HepG2 (cell line): ENCODE data around the gene TAL2. TPM values are rescaled to one million over a fixed set of nuclear protein-coding genes. Genes with fewer than 3 reads are reported as not detected.

Source experiments
- ARNT ChIP-seq: fragments of 450-650 bp; IDR thresholded peaks from 2 replicates; pipeline ENCODE4 v1.6.1; 2017
- CHCHD3 ChIP-seq: sonication (generic); formaldehyde crosslinking; IDR thresholded peaks from 2 replicates; pipeline ENCODE4 v1.8.0; 2022; ENCODE audit warnings: mild to moderate bottlenecking, missing genetic modification reagents, moderate library complexity
- GABPB1 ChIP-seq: IDR thresholded peaks from 2 replicates; pipeline ENCODE4 v1.6.1; 2016; ENCODE audit warnings: mild to moderate bottlenecking, missing genetic modification reagents, moderate library complexity, missing compliant biosample characterization
- HCFC1 ChIP-seq: fragments of 150-350 bp; IDR thresholded peaks from 2 replicates; pipeline ENCODE4 v1.6.1; 2014; ENCODE audit warnings: low read depth, low read length
- HNRNPK ChIP-seq: fragments of 200-400 bp; formaldehyde crosslinking; IDR thresholded peaks from 2 replicates; pipeline ENCODE4 v1.6.1; 2018; ENCODE audit warnings: low read length, low read depth, moderate library complexity, mild to moderate bottlenecking; ENCODE audit not compliant: poor library complexity, severe bottlenecking
- HNRNPLL ChIP-seq: fragments of 200-400 bp; formaldehyde crosslinking; IDR thresholded peaks from 2 replicates; pipeline ENCODE4 v1.6.1; 2017; ENCODE audit warnings: mild to moderate bottlenecking, low read depth, low read length; ENCODE audit not compliant: poor library complexity, severe bottlenecking
- HOXA3 ChIP-seq: sonication (generic); formaldehyde crosslinking; IDR thresholded peaks from 2 replicates; pipeline ENCODE4 v1.5.0; 2020; ENCODE audit warnings: missing genetic modification reagents
- MTA1 ChIP-seq: sonication (generic); formaldehyde crosslinking; IDR thresholded peaks from 2 replicates; pipeline ENCODE4 v1.4.0; 2020; ENCODE audit warnings: missing genetic modification reagents, mild to moderate bottlenecking, borderline replicate concordance
- SOX13 ChIP-seq, 3 experiments: fragments of 450-650 bp in 1 of 3; sonication (generic) in 1 of 3; formaldehyde crosslinking in 1 of 3; IDR thresholded peaks in 2 of 3; conservative IDR thresholded peaks in 1 of 3; 2 replicates each; pipeline versions ENCODE4 v1.5.0 to v1.6.1; 2016 to 2020; ENCODE audit warnings: antibody characterized with exemption in 1 of 3, mild to moderate bottlenecking in 1 of 3, missing compliant biosample characterization in 1 of 3, missing genetic modification reagents in 1 of 3, moderate library complexity in 1 of 3
- SP4 ChIP-seq: sonication (generic); formaldehyde crosslinking; IDR thresholded peaks from 2 replicates; pipeline ENCODE4 v1.8.1; 2023; ENCODE audit warnings: mild to moderate bottlenecking, missing genetic modification reagents
- TBX2 ChIP-seq: sonication (generic); formaldehyde crosslinking; IDR thresholded peaks from 2 replicates; pipeline ENCODE4 v1.5.0; 2020; ENCODE audit warnings: missing genetic modification reagents, mild to moderate bottlenecking, borderline replicate concordance
- U2AF2 ChIP-seq: fragments of 200-400 bp; formaldehyde crosslinking; IDR thresholded peaks from 2 replicates; pipeline ENCODE4 v1.6.1; 2017; ENCODE audit warnings: low read depth, mild to moderate bottlenecking, low read length
- ZNF501 ChIP-seq: sonication (generic); formaldehyde crosslinking; IDR thresholded peaks from 2 replicates; pipeline ENCODE4 v1.5.1; 2020; ENCODE audit warnings: mild to moderate bottlenecking, moderate library complexity, missing genetic modification reagents
- ZNF772 ChIP-seq: sonication (generic); formaldehyde crosslinking; IDR thresholded peaks from 2 replicates; pipeline ENCODE4 v1.5.0; 2020; ENCODE audit warnings: mild to moderate bottlenecking, missing genetic modification reagents
- polyA plus RNA-seq, 8 experiments: library from polyadenylated mRNA; depleted of rRNA in 3 of 8; stranded (reverse) in 7 of 8; unstranded in 1 of 8; fragments of >200 nt; fragmentation: Illumina TruSeq in 4 of 8; extraction: Trizol in 4 of 8; gene quantifications; 2 replicates each; pipeline versions ENCODE4 v1.2.1 to v1.2.3, GENCODE V29; 2011 to 2016; ENCODE audit warnings: low read depth in 4 of 8, missing spikeins in 1 of 8, mixed read lengths in 1 of 8; ENCODE audit not compliant: insufficient read depth in 1 of 8
- total RNA-seq, 5 experiments: library from RNA; depleted of rRNA; stranded (reverse); fragments of >200 nt; fragmentation: Illumina TruSeq; extraction: Trizol; gene quantifications; 2 replicates each; pipeline ENCODE4 v1.2.3, GENCODE V29; 2016; ENCODE audit warnings: low read depth in 1 of 5
- TF ChIP-seq, protein P1 (sequence below): sonication (generic); formaldehyde crosslinking; IDR thresholded peaks from 2 replicates; pipeline ENCODE4 v1.4.0; 2020; ENCODE audit warnings: mild to moderate bottlenecking, missing genetic modification reagents
- TF ChIP-seq, protein P2 (sequence below): sonication (generic); formaldehyde crosslinking; IDR thresholded peaks from 2 replicates; pipeline ENCODE4 v1.4.0; 2020; ENCODE audit warnings: low read depth, mild to moderate bottlenecking, missing genetic modification reagents
- TF ChIP-seq, protein P3 (sequence below): IDR thresholded peaks from 2 replicates; pipeline ENCODE4 v1.6.1; 2016; ENCODE audit warnings: mild to moderate bottlenecking
- TF ChIP-seq, protein P4 (sequence below): sonication (generic); formaldehyde crosslinking; IDR thresholded peaks from 2 replicates; pipeline ENCODE4 v1.4.0; 2020; ENCODE audit warnings: missing genetic modification reagents
- TF ChIP-seq, protein P5 (sequence below): sonication (generic); formaldehyde crosslinking; IDR thresholded peaks from 2 replicates; pipeline ENCODE4 v1.5.0; 2020; ENCODE audit warnings: mild to moderate bottlenecking, missing genetic modification reagents
- TF ChIP-seq, protein P6 (sequence below): sonication (generic); formaldehyde crosslinking; IDR thresholded peaks from 2 replicates; pipeline ENCODE4 v1.8.1; 2023; ENCODE audit warnings: missing genetic modification reagents, mild to moderate bottlenecking, borderline replicate concordance

Gene TAL2
- total and polyA plus RNA-seq, 2 of the 13 experiments (the other 11 are each of a cell fraction or from before 2014, with no cell fraction given): 0.22 TPM; not detected in 1

DNA sequence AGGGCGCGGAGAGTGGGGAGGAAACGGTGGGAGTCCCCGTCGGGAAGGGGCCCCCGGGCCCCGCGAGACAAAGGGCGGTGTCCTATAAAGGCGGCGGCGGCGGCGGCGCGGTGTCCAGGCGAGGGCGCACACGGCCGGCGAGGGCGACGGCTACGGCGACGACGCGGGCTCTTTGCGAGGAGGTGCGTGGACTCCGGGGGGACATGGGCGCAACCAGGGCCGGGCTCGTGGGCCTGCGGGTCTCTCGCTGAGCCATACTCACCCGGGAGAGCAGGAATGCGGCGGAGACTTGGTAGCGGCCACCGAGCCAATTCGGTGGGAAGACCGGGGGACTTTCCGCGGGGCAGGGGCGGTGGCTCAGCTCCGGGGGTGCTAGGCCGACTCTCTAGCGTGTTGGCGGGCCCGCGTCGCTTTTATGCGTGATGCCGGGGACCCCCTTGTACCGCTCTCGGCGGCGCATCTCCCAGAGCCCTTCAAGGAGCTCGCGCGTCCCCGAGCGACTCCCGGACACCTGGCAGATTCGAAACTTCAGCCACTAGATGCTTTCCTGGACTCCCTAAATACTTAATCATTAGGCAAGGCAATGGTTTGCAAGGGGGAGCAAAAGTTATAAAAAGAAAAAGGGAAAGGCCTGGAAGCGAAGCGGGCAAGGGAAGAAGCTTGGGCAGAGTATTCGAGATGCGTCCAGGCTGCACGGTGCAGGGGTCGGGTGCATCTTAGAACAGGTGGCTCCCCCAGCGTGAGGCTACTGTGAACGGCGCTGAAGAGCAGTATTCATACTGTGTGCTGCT lies 5.9 kb upstream of the TAL2 start (continued):
- TF ChIP-seq, protein P1, sequence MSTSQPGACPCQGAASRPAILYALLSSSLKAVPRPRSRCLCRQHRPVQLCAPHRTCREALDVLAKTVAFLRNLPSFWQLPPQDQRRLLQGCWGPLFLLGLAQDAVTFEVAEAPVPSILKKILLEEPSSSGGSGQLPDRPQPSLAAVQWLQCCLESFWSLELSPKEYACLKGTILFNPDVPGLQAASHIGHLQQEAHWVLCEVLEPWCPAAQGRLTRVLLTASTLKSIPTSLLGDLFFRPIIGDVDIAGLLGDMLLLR (CRISPR knock-in tag): 0 out of 2 replicates have a peak, but pooled peaks have one; percentile 39
- TF ChIP-seq HNRNPK (peak; percentile 35), GABPB1 (peak; percentile 66; the same call in 1 of the 2 replicates), TBX2 (CRISPR knock-in tag) (peak; percentile 55; the same call in 1 of the 2 replicates), HOXA3 (CRISPR knock-in tag) (peak; percentile 15; the same call in 1 of the 2 replicates), CHCHD3 (peak; percentile 86; the same call in 1 of the 2 replicates), HNRNPLL (peak; percentile 90), MTA1 (CRISPR knock-in tag) (peak; percentile 51; the same call in 1 of the 2 replicates), ARNT (no peak), HCFC1 (no peak), U2AF2 (no peak), ZNF772 (CRISPR knock-in tag) (0 out of 2 replicates have a peak, but pooled peaks have one; percentile 18), SP4 (CRISPR knock-in tag) (0 out of 2 replicates have a peak, but pooled peaks have one; percentile 52), SOX13 (IDR thresholded peaks at IDR 0.05) (no peak), SOX13 (CRISPR knock-in tag; conservative IDR thresholded peaks at IDR 0.05 in 1 of 2, IDR thresholded peaks at IDR 0.05 in 1 of 2) (0 out of 4 replicates have a peak, but pooled peaks of 1 of the 2 experiments have one; percentile 24), ZNF501 (CRISPR knock-in tag) (peak; percentile 61)
- TF ChIP-seq, protein P2, sequence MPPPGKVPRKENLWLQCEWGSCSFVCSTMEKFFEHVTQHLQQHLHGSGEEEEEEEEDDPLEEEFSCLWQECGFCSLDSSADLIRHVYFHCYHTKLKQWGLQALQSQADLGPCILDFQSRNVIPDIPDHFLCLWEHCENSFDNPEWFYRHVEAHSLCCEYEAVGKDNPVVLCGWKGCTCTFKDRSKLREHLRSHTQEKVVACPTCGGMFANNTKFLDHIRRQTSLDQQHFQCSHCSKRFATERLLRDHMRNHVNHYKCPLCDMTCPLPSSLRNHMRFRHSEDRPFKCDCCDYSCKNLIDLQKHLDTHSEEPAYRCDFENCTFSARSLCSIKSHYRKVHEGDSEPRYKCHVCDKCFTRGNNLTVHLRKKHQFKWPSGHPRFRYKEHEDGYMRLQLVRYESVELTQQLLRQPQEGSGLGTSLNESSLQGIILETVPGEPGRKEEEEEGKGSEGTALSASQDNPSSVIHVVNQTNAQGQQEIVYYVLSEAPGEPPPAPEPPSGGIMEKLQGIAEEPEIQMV (CRISPR knock-in tag): no peak
- TF ChIP-seq, protein P3, sequence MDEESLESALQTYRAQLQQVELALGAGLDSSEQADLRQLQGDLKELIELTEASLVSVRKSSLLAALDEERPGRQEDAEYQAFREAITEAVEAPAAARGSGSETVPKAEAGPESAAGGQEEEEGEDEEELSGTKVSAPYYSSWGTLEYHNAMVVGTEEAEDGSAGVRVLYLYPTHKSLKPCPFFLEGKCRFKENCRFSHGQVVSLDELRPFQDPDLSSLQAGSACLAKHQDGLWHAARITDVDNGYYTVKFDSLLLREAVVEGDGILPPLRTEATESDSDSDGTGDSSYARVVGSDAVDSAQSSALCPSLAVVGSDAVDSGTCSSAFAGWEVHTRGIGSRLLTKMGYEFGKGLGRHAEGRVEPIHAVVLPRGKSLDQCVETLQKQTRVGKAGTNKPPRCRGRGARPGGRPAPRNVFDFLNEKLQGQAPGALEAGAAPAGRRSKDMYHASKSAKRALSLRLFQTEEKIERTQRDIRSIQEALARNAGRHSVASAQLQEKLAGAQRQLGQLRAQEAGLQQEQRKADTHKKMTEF (CRISPR knock-in tag): peak; percentile 59; the same call in 1 of the 2 replicates
- TF ChIP-seq, protein P4, sequence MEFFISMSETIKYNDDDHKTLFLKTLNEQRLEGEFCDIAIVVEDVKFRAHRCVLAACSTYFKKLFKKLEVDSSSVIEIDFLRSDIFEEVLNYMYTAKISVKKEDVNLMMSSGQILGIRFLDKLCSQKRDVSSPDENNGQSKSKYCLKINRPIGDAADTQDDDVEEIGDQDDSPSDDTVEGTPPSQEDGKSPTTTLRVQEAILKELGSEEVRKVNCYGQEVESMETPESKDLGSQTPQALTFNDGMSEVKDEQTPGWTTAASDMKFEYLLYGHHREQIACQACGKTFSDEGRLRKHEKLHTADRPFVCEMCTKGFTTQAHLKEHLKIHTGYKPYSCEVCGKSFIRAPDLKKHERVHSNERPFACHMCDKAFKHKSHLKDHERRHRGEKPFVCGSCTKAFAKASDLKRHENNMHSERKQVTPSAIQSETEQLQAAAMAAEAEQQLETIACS: peak; percentile 27; the same call in 1 of the 2 replicates
- TF ChIP-seq, protein P5, sequence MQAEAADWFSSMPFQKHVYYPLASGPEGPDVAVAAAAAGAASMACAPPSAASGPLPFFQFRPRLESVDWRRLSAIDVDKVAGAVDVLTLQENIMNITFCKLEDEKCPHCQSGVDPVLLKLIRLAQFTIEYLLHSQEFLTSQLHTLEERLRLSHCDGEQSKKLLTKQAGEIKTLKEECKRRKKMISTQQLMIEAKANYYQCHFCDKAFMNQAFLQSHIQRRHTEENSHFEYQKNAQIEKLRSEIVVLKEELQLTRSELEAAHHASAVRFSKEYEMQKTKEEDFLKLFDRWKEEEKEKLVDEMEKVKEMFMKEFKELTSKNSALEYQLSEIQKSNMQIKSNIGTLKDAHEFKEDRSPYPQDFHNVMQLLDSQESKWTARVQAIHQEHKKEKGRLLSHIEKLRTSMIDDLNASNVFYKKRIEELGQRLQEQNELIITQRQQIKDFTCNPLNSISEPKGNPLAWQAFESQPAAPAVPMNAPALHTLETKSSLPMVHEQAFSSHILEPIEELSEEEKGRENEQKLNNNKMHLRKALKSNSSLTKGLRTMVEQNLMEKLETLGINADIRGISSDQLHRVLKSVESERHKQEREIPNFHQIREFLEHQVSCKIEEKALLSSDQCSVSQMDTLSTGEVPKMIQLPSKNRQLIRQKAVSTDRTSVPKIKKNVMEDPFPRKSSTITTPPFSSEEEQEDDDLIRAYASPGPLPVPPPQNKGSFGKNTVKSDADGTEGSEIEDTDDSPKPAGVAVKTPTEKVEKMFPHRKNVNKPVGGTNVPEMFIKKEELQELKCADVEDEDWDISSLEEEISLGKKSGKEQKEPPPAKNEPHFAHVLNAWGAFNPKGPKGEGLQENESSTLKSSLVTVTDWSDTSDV (CRISPR knock-in tag): no peak
- TF ChIP-seq, protein P6, sequence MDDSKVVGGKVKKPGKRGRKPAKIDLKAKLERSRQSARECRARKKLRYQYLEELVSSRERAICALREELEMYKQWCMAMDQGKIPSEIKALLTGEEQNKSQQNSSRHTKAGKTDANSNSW (CRISPR knock-in tag): peak; percentile 36; the same call in 1 of the 2 replicates
